OCI-LY7 (cell line): ENCODE results near the gene SBF2. TPM values are rescaled to one million over a fixed set of nuclear protein-coding genes. Genes with fewer than 3 reads are reported as not detected.

ENCODE experiments used
- BruUV-seq: library from RNA; stranded (reverse); fragments of 400-500 nt; replicated peaks from 2 replicates; lab custom pipeline; 2021; lab: Mats Ljungman, UMichigan
- CTCF ChIA-PET: fragments of 300-600 bp; sonication (Branson Sonifier 250); formaldehyde crosslinking; loops from one replicate; lab custom pipeline; 2022; ENCODE audit warnings: antibody characterized with exemption; ENCODE audit not compliant: unreplicated experiment; lab: Charles Lee
- POLR2A ChIA-PET: fragments of 300-600 bp; sonication (Branson Sonifier 250); formaldehyde crosslinking; loops from one replicate; lab custom pipeline; 2022; ENCODE audit warnings: antibody characterized with exemption; lab: Charles Lee
- DNase-seq: peaks from one replicate; pipeline ENCODE4 v3.0.0-alpha.2; 2015; ENCODE audit warnings: low spot score
- H2AFZ ChIP-seq: fragments of 200-600 bp; sonication (generic), shearing (Covaris generic); 2 replicates; pipeline ENCODE4 v1.6.1; 2014; ENCODE audit warnings: mild to moderate bottlenecking, antibody characterized with exemption, low read length, moderate library complexity
- H3K27ac ChIP-seq: fragments of 200-600 bp; sonication (generic); 2 replicates; pipeline ENCODE4 v1.5.1; 2014; ENCODE audit warnings: mixed run types, low read depth, mild to moderate bottlenecking, moderate library complexity, low read length, inconsistent platforms; ENCODE audit not compliant: poor library complexity, severe bottlenecking
- H3K36me3 ChIP-seq: fragments of 200-600 bp; sonication (generic); 2 replicates; pipeline ENCODE4 v1.6.1; 2014; ENCODE audit warnings: mild to moderate bottlenecking, antibody characterized with exemption, low read length, moderate library complexity, mixed read lengths; ENCODE audit not compliant: insufficient read depth
- H3K4me1 ChIP-seq: fragments of 200-600 bp; sonication (generic); 2 replicates; pipeline ENCODE4 v1.5.1; 2014; ENCODE audit warnings: mild to moderate bottlenecking, low read length; ENCODE audit not compliant: insufficient read depth, poor library complexity, severe bottlenecking
- H3K4me2 ChIP-seq: fragments of 200-600 bp; sonication (generic); 2 replicates; pipeline ENCODE4 v1.6.1; 2014; ENCODE audit warnings: mild to moderate bottlenecking, low read length
- H3K4me3 ChIP-seq: fragments of 200-600 bp; sonication (generic); 2 replicates; pipeline ENCODE4 v1.5.1; 2014; ENCODE audit warnings: mild to moderate bottlenecking, low read depth, low read length; ENCODE audit not compliant: poor library complexity, severe bottlenecking
- H3K79me2 ChIP-seq: fragments of 200-600 bp; sonication (generic); 2 replicates; pipeline ENCODE4 v1.6.1; 2016; ENCODE audit warnings: low read depth, mild to moderate bottlenecking, low read length, moderate library complexity, mixed read lengths; ENCODE audit not compliant: insufficient read depth
- H3K9me2 ChIP-seq: fragments of 200-600 bp; sonication (generic); 2 replicates; pipeline ENCODE4 v1.6.1; 2016; ENCODE audit warnings: mild to moderate bottlenecking, low read length, mixed read lengths; ENCODE audit not compliant: insufficient read depth
- H3K9me3 ChIP-seq: fragments of 200-600 bp; sonication (generic); 2 replicates; pipeline ENCODE4 v1.6.1; 2014; ENCODE audit warnings: mild to moderate bottlenecking, mixed run types, low read length, mixed read lengths
- H4K20me1 ChIP-seq: fragments of 200-600 bp; sonication (generic); 2 replicates; pipeline ENCODE4 v1.6.1; 2014; ENCODE audit warnings: mild to moderate bottlenecking, antibody characterized with exemption, low read length, moderate library complexity, mixed read lengths; ENCODE audit not compliant: insufficient read depth
- EZH2phosphoT487 ChIP-seq: fragments of 200-600 bp; sonication (generic); IDR thresholded peaks from 2 replicates; pipeline ENCODE4 v1.6.1; 2018; ENCODE audit warnings: low read depth, borderline replicate concordance, mild to moderate bottlenecking, mixed run types, antibody characterized with exemption, low read length, moderate library complexity, mixed read lengths
- intact Hi-C: fragments of 100-400 bp; cut with micrococcal nuclease; formaldehyde crosslinking; loops from one replicate; pipeline ENCODE4 v1.10.0; 2022; ENCODE audit not compliant: unreplicated experiment
- total RNA-seq, 2 experiments: library from RNA; depleted of rRNA in 1 of 2; stranded (reverse); fragments of >200 nt in 1 of 2; shearing (Covaris generic) in 1 of 2; gene quantifications; 2 replicates each; pipeline ENCODE4 v1.2.3, GENCODE V29; 2014 to 2022
- TF ChIP-seq, protein P1 (sequence below): fragments of 200-600 bp; sonication (generic); conservative IDR thresholded peaks from 2 replicates; pipeline ENCODE4 v1.5.1; 2014; ENCODE audit warnings: mild to moderate bottlenecking, antibody characterized with exemption, low read length, moderate library complexity, mixed read lengths

Gene SBF2
- total RNA-seq, 2 experiments from 2014 or later: 12.9 to 14.3 TPM

DNA sequence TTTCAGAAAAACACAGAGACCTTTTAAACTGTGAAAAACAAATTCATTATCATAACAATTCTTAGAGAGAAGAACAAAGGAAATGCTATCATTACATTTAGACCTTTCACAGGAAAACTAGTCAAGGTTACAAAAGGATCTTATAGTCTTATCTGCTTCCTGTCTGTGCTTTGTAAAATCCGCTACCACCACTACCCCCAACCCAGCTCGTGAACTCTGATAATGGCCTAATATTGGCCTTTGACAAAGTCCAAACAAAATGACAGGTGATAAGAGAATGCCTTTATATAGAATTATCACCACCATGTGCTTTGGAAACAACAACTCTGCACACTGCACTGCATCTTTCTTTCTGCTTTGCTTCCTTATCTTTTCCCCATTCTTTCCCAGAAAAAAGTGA is 272.5 kb downstream of the SBF2 start:
- Histone ChIP-seq H3K4me3 (no peak overlapping the region), H3K9me3 (no peaks in the 10 kb centered on the region), H3K79me2 (no peaks in the 10 kb centered on the region), H4K20me1 (no peaks in the 10 kb centered on the region), H3K4me1 (no peaks in the 10 kb centered on the region), H3K9me2 (no peaks in the 10 kb centered on the region), H3K27ac (no peak overlapping the region), H3K36me3 (no peaks in the 10 kb centered on the region), H3K4me2 (no peak overlapping the region), H2AFZ (no peak overlapping the region)
- BruUV-seq: no TSS peak
- no peak for DNase-seq
- TF ChIP-seq EZH2phosphoT487: no peak
- TF ChIP-seq, protein P1, sequence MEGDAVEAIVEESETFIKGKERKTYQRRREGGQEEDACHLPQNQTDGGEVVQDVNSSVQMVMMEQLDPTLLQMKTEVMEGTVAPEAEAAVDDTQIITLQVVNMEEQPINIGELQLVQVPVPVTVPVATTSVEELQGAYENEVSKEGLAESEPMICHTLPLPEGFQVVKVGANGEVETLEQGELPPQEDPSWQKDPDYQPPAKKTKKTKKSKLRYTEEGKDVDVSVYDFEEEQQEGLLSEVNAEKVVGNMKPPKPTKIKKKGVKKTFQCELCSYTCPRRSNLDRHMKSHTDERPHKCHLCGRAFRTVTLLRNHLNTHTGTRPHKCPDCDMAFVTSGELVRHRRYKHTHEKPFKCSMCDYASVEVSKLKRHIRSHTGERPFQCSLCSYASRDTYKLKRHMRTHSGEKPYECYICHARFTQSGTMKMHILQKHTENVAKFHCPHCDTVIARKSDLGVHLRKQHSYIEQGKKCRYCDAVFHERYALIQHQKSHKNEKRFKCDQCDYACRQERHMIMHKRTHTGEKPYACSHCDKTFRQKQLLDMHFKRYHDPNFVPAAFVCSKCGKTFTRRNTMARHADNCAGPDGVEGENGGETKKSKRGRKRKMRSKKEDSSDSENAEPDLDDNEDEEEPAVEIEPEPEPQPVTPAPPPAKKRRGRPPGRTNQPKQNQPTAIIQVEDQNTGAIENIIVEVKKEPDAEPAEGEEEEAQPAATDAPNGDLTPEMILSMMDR: no peak
- POLR2A ChIA-PET: interaction anchor here (0.8 kb wide), 1 partner anchor 17 kb away, joined by 3 read pairs; no protein-coding TSS in a partner anchor
- intact Hi-C loops: no loop called here
- CTCF ChIA-PET: no interaction called here

- BruUV-seq: no TSS peak
Observed at GRCh38 chr11:10019906-10020682, 273.9 kb downstream of the SBF2 start.

More at GRCh38 chr11:10019906-10020682, 273.9 kb downstream of the SBF2 start:
- H3K9me2 ChIP-seq: no peaks in the 10 kb centered on the region
- DNase-seq: no peak
- ChIA-PET POLR2A (no interaction called here), CTCF (no interaction called here)
- H3K79me2 ChIP-seq: no peaks in the 10 kb centered on the region
- no peak overlapping the region for H3K4me3 ChIP-seq
- no peak overlapping the region for H3K27ac ChIP-seq
- no peaks in the 10 kb centered on the region for H3K9me3 ChIP-seq
- H2AFZ ChIP-seq: no peak overlapping the region
- no peak overlapping the region for H3K4me2 ChIP-seq
- intact Hi-C loops: no loop called here
- TF ChIP-seq EZH2phosphoT487: no peak
- TF ChIP-seq, protein P1: no peak
- H3K4me1 ChIP-seq: no peaks in the 10 kb centered on the region
- H3K36me3 ChIP-seq: no peaks in the 10 kb centered on the region
- H4K20me1 ChIP-seq: no peaks in the 10 kb centered on the region
